HS-5 (cell line): ENCODE results near the gene CD84.
"Not testable (repeated sequence)": the region's sequence is repeated elsewhere in the genome, so short reads cannot be mapped to it uniquely, and the experiment has no call there.

Source experiments
- DNase-seq: peaks from one replicate; pipeline ENCODE4 v3.0.0-alpha.2; 2012; ENCODE audit warnings: low read depth

The CD84 gene

GRCh38 chr1:160503087-160503486 is 76.2 kb downstream of the CD84 start:
- DNase-seq = no peak

- DNase-seq = no peak
These were observed 78.8 kb downstream of the CD84 start for GRCh38 chr1:160500321-160500990.

- DNase-seq = no peak
These were observed 79.7 kb downstream of the CD84 start for GRCh38 chr1:160499631-160500030.

GRCh38 chr1:160498301-160499065 is 80.8 kb downstream of the CD84 start:
- DNase-seq = not testable (repeated sequence)

- DNase-seq = no peak
These were observed 83.0 kb downstream of the CD84 start for GRCh38 chr1:160496334-160496733.

GRCh38 chr1:160494620-160495019 is 84.7 kb downstream of the CD84 start:
- DNase-seq = no peak

- DNase-seq = no peak
These were observed 86.7 kb downstream of the CD84 start for GRCh38 chr1:160492617-160493016.

- DNase-seq = no peak
These were observed 87.3 kb downstream of the CD84 start for GRCh38 chr1:160491981-160492380.
